ENCODE data around the gene PMFBP1. TPM values are rescaled to one million over a fixed set of nuclear protein-coding genes. Genes with fewer than 3 reads are reported as not detected.

PMFBP1 gene
- total and polyA plus RNA-seq, 4 donors, result 0.66 to 2.5 (median 1.0) TPM; not detected in 1

DNA sequence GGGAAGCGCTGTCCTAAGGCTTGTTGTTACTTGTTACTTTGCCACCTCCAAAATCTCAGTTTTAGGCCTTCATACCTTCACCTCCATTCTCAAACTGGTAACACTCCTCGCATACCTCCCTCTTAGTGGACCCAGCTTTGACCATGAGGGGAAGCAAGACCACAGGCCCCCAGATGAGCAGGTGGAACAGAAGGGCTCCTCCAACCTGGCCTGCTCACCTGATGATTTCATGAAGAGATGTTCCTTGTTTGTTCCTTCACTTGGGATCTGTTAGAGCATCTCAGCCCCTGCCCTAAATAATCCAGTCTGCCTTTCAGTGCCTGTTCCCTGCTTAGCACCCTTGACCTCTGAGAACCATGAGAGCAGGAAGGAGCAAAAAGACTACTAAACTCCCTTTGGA is 49.6 kb downstream of the PMFBP1 start:
- intact Hi-C loops (cut with DNase I), result loop anchor here (5.0 to 10.0 kb wide), 2 partner anchors 342 to 345 kb away; no protein-coding TSS in a partner anchor
- ATAC-seq (ENCODE audit: low FRiP score), result no peak
- DNase-seq, result no peak
- Histone ChIP-seq H3K4me3 (ENCODE audit: low read length in 2 of 2) (no peak overlapping the region), H3K4me1 (ENCODE audit: control insufficient read depth in 1 of 2, insufficient read depth in 2 of 2, low read length in 2 of 2) (no peaks in the 10 kb centered on the region), H3K36me3 (ENCODE audit: control insufficient read depth in 1 of 2, insufficient read depth in 2 of 2, low read length in 1 of 2) (no peaks in the 10 kb centered on the region), H3K27ac (ENCODE audit: low read depth in 1 of 2, low read length in 2 of 2) (no peak overlapping the region), H3K27me3 (ENCODE audit: control insufficient read depth in 1 of 2, insufficient read depth in 2 of 2, low read length in 1 of 2) (no peaks in the 10 kb centered on the region), H3K9me3 (ENCODE audit: control insufficient read depth, low read length) (no peaks in the 10 kb centered on the region)
- 98% methylated on average over 2 of the region's 2 CpGs for WGBS, 2 donors

DNA sequence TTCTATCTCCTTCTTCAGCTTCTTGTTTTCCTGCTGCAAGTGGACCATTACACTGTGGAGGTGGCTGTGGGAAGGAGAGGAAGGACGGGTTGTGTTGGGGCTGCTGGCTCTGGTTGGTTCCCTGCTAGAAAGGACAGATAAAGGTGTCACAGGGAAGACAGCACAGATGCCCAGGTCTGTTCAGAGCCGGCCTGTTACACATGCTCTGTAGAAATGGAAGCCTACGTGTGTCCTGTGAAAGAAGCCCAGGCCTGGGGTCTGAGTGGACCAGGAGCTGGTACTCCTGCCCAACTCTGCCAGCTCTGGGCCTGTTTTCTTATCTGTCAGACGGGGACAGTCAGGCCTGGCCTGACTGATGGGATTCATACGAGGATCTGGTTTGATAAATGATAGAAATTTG is 51.9 kb downstream of the PMFBP1 start:
- 83 to 86% methylated on average over 5 of the region's 5 CpGs for WGBS, 2 donors
- intact Hi-C loops (cut with DNase I), result loop anchor here (5.0 to 10.0 kb wide), 2 partner anchors 345 to 347 kb away; no protein-coding TSS in a partner anchor
- Histone ChIP-seq H3K4me1 (ENCODE audit: control insufficient read depth in 1 of 2, insufficient read depth in 2 of 2, low read length in 2 of 2) (no peaks in the 10 kb centered on the region), H3K27me3 (ENCODE audit: control insufficient read depth in 1 of 2, insufficient read depth in 2 of 2, low read length in 1 of 2) (no peaks in the 10 kb centered on the region), H3K36me3 (ENCODE audit: control insufficient read depth in 1 of 2, insufficient read depth in 2 of 2, low read length in 1 of 2) (no peaks in the 10 kb centered on the region), H3K9me3 (ENCODE audit: control insufficient read depth, low read length) (no peaks in the 10 kb centered on the region), H3K4me3 (ENCODE audit: low read length in 2 of 2) (no peak overlapping the region), H3K27ac (ENCODE audit: low read depth in 1 of 2, low read length in 2 of 2) (no peak overlapping the region)
- ATAC-seq (ENCODE audit: low FRiP score) (no peak), DNase-seq (no peak)

DNA sequence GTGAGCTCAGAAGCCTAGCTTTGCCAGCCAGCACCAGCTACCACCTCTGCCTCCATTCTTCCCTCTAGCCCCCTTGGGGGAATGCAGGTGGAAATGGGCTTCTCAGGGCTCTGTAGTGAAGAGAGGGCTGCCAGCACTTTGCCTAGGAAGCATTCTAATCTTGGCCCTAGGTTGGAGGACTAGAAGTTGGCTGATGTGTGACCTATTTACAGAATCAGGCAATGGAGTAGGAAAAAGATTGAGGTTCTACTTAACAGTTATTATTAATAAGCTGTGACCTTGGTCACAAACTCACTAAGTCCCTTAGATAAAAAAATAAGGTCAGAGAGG is 58.4 kb downstream of the PMFBP1 start:
- Histone ChIP-seq H3K4me3 (ENCODE audit: low read length in 2 of 2) (no peak overlapping the region), H3K36me3 (ENCODE audit: control insufficient read depth in 1 of 2, insufficient read depth in 2 of 2, low read length in 1 of 2) (peaks cover 7 to 19% of the 10 kb centered on the region in 2 donors), H3K9me3 (ENCODE audit: control insufficient read depth, low read length) (no peaks in the 10 kb centered on the region), H3K4me1 (ENCODE audit: control insufficient read depth in 1 of 2, insufficient read depth in 2 of 2, low read length in 2 of 2) (no peaks in the 10 kb centered on the region), H3K27ac (ENCODE audit: low read depth in 1 of 2, low read length in 2 of 2) (no peak overlapping the region), H3K27me3 (ENCODE audit: control insufficient read depth in 1 of 2, insufficient read depth in 2 of 2, low read length in 1 of 2) (no peaks in the 10 kb centered on the region)
- ATAC-seq (ENCODE audit: low FRiP score) (no peak), DNase-seq (no peak)
- intact Hi-C loops (cut with DNase I), result no loop called here

DNA sequence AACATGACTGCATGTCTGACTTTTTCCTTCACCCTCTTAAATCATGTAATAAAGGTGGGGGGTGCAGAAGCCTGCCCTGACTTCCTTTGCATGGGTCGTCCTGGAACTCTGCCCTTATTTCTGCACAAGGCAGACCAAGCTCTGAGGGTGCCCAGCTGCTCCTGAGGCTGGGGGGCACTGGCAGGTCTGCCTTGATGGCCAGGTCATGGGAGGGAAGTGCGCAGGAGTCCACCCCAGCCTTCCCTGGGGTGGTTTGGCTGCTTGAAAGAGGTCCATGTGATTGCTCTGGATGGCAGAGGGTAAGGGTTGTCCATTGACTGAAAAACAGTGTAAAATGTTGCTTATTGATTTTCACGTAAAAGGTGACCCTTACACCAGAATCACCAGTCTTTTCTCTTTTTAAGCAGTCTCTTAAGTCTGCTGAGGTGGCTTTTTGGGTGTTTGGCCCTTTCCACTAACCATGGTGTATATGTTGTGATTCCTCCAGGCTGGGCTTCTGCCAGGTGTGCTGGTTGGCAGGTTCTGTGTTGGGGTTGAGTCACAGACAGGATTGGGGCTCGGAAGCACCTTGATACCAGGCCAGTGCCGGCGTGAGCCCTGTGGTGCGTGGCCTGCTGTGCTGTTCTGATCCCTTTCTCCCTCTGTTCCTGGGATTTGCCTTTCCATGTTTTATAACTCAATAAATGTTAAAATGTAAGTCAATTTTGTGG is 58.9 kb downstream of the PMFBP1 start:
- ATAC-seq (ENCODE audit: low FRiP score), result no peak

DNA sequence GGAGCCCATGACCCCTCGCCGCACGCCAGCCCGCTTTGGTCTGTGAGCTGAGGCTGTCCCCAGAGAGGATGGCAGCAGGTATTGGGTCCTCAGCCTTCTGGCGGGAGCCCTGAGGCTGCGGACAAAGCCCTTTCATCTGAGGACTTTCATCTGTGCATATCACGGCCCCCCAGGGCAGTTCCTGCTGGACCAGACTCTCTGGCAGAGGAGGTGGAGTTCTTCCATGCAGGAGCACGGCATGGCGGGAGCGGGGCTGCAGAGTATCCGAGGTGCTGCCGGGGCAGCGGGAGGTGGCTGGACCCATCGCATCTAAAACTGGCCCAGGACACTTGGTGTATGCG is 59.5 kb downstream of the PMFBP1 start:
- ATAC-seq (ENCODE audit: low FRiP score) (no peak), DNase-seq (no peak)
- peaks cover 7 to 22% of the 10 kb centered on the region in 2 donors for H3K36me3 ChIP-seq (ENCODE audit: control insufficient read depth in 1 of 2, insufficient read depth in 2 of 2, low read length in 1 of 2)
- H3K4me3 ChIP-seq (ENCODE audit: low read length in 2 of 2), result no peak overlapping the region
- WGBS, 2 donors, result 92 to 96% methylated on average over 15 of the region's 15 CpGs
- no peaks in the 10 kb centered on the region for H3K4me1 ChIP-seq (ENCODE audit: control insufficient read depth in 1 of 2, insufficient read depth in 2 of 2, low read length in 2 of 2)
- H3K27ac ChIP-seq (ENCODE audit: low read depth in 1 of 2, low read length in 2 of 2), result no peak overlapping the region
- no peaks in the 10 kb centered on the region for H3K27me3 ChIP-seq (ENCODE audit: control insufficient read depth in 1 of 2, insufficient read depth in 2 of 2, low read length in 1 of 2)
- intact Hi-C loops (cut with DNase I), result no loop called here
- no peaks in the 10 kb centered on the region for H3K9me3 ChIP-seq (ENCODE audit: control insufficient read depth, low read length)

More for the DNA sequence above, 58.9 kb downstream of the PMFBP1 start:
- 72 to 77% methylated on average over 7 of the region's 7 CpGs for WGBS, 2 donors
- H3K27ac ChIP-seq (ENCODE audit: low read depth in 1 of 2, low read length in 2 of 2), result no peak overlapping the region
- no peaks in the 10 kb centered on the region for H3K27me3 ChIP-seq (ENCODE audit: control insufficient read depth in 1 of 2, insufficient read depth in 2 of 2, low read length in 1 of 2)
- H3K36me3 ChIP-seq (ENCODE audit: control insufficient read depth in 1 of 2, insufficient read depth in 2 of 2, low read length in 1 of 2), result peaks cover 7 to 22% of the 10 kb centered on the region in 2 donors
- DNase-seq, result no peak
- no peak overlapping the region for H3K4me3 ChIP-seq (ENCODE audit: low read length in 2 of 2)
- no peaks in the 10 kb centered on the region for H3K9me3 ChIP-seq (ENCODE audit: control insufficient read depth, low read length)
- intact Hi-C loops (cut with DNase I), result no loop called here
- H3K4me1 ChIP-seq (ENCODE audit: control insufficient read depth in 1 of 2, insufficient read depth in 2 of 2, low read length in 2 of 2), result no peaks in the 10 kb centered on the region

DNA sequence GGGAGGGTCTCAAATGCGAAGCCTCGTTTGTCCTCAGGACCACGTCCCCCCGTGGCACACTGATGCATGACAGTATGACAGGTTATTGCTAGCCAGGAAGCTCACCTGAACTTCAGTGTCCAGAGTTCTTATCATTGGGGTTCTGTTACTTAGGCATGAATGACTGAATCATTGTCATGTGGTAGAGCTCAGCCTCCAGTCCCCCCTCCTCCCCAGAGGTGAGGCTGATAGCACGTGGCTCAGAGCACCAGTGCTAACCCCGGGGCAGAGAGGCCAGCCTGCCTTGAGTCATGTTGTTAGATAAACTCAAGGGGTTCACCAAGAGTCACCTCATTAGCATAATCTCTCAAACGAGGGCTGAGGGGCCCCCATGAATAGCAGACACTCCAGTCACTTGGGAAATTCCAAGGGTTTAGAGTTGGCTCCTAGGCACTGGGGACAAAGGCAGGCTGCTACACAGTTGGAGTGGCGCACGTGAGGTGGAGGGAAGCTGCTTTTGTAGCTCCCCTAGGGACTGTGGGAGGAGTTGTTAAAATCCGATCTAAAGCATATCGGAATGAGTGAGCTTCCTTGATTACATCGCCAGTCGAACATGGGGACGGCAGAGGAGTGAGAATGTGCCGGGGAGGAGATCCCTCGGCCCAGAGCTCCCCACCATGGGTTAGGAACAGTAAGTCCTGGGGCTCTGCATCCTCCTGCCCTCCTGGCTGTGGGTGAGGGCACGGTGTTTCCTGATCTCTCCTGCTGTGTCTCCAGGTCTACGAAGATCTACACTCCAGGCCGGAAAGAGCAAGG is 60.1 kb downstream of the PMFBP1 start:
- H3K36me3 ChIP-seq (ENCODE audit: control insufficient read depth in 1 of 2, insufficient read depth in 2 of 2, low read length in 1 of 2), result peaks cover 7 to 25% of the 10 kb centered on the region in 2 donors
- H3K27ac ChIP-seq (ENCODE audit: low read depth in 1 of 2, low read length in 2 of 2), result no peak overlapping the region
- no peaks in the 10 kb centered on the region for H3K4me1 ChIP-seq (ENCODE audit: control insufficient read depth in 1 of 2, insufficient read depth in 2 of 2, low read length in 2 of 2)
- no peak for DNase-seq
- no peak for ATAC-seq (ENCODE audit: low FRiP score)
- intact Hi-C loops (cut with DNase I), result no loop called here
- no peaks in the 10 kb centered on the region for H3K9me3 ChIP-seq (ENCODE audit: control insufficient read depth, low read length)
- H3K27me3 ChIP-seq (ENCODE audit: control insufficient read depth in 1 of 2, insufficient read depth in 2 of 2, low read length in 1 of 2), result no peaks in the 10 kb centered on the region
- no peak overlapping the region for H3K4me3 ChIP-seq (ENCODE audit: low read length in 2 of 2)
- WGBS, 2 donors, result 82 to 84% methylated on average over 19 of the region's 19 CpGs

DNA sequence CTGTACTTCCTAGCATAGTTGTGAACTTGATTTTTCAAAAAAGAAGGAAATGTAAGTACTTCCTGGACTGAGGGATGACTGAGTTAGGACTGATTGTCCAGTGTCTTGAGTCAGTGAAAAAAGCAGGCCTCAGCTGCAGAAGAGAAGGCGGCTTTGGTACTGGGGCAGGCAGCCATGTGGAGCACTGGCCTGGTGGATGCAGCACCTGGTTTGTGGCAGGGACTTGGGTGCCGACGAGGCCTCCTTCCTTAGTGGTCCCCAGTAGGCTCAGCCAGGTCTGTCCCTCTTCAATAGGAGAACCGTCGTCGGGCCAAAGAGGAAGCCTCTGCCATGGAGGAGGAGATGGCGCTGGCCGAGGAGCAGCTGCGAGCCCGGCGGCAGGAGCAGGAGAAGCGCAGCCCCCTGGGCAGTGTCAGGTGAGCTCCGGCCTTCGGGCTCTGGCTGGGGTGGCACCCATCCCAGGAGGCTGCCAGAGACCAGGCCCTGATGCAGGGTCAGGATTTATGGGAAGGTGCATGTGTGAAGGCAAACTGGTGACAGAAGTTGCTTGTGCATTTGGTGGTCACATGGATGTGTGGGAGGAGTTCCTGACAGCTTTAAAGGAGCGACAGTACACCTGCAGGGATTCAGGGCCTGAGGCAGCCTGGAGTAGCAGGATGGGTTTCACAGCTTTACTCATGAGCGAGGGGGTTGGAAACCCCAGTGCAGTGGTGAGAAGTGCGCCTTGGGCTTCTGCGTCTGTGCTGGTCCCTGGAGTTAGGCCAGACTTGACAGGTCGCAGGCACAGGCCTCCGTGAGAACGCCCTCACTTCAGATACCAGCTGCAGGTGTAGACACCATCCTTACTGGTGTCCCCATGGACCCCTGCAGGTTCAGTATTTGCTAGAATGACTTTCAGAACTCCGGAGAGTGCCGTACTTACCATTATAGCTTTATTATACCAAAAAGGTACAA is 61.0 kb downstream of the PMFBP1 start:
- Histone ChIP-seq H3K27ac (ENCODE audit: low read depth in 1 of 2, low read length in 2 of 2) (no peak overlapping the region), H3K4me3 (ENCODE audit: low read length in 2 of 2) (no peak overlapping the region), H3K36me3 (ENCODE audit: control insufficient read depth in 1 of 2, insufficient read depth in 2 of 2, low read length in 1 of 2) (peaks cover 7 to 25% of the 10 kb centered on the region in 2 donors), H3K9me3 (ENCODE audit: control insufficient read depth, low read length) (no peaks in the 10 kb centered on the region), H3K4me1 (ENCODE audit: control insufficient read depth in 1 of 2, insufficient read depth in 2 of 2, low read length in 2 of 2) (no peaks in the 10 kb centered on the region), H3K27me3 (ENCODE audit: control insufficient read depth in 1 of 2, insufficient read depth in 2 of 2, low read length in 1 of 2) (no peaks in the 10 kb centered on the region)
- ATAC-seq (ENCODE audit: low FRiP score) (no peak), DNase-seq (no peak)
- WGBS, 2 donors, result 94 to 95% methylated on average over 23 of the region's 23 CpGs
- intact Hi-C loops (cut with DNase I), result no loop called here

DNA sequence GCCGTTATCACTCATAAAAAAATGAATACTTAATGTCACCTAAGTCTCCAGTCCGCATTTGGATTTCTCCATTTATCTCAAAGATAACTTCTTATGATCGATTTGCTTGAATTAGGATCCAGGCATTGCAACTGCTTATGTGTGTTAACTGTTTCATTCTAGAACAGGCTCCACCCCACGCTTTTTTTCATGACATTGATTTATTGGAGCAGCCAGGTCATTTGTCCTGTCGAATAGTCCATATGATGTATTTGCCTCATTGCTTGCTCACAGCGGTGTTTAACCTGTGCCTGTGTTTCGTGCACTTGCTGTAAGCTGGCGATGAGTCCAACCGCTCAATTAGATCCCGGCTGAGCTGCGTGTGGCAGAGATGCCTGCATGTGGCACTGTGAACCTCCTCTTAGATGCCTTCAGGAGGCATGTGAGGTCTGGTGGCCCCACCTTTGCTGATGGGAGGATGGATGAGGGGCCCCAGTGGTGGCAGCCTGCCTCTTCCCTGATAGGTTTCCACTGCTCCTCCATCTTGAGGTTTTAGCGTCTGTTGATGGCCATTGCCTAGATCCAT is 61.9 kb downstream of the PMFBP1 start:
- WGBS, 2 donors, result 78 to 79% methylated on average over 12 of the region's 12 CpGs
- Histone ChIP-seq H3K36me3 (ENCODE audit: control insufficient read depth in 1 of 2, insufficient read depth in 2 of 2, low read length in 1 of 2) (peaks cover 7 to 29% of the 10 kb centered on the region in 2 donors), H3K27me3 (ENCODE audit: control insufficient read depth in 1 of 2, insufficient read depth in 2 of 2, low read length in 1 of 2) (no peaks in the 10 kb centered on the region), H3K27ac (ENCODE audit: low read depth in 1 of 2, low read length in 2 of 2) (no peak overlapping the region), H3K9me3 (ENCODE audit: control insufficient read depth, low read length) (no peaks in the 10 kb centered on the region), H3K4me1 (ENCODE audit: control insufficient read depth in 1 of 2, insufficient read depth in 2 of 2, low read length in 2 of 2) (no peaks in the 10 kb centered on the region), H3K4me3 (ENCODE audit: low read length in 2 of 2) (no peak overlapping the region)
- intact Hi-C loops (cut with DNase I), result no loop called here
- no peak for DNase-seq
- ATAC-seq (ENCODE audit: low FRiP score), result no peak
